Coronary artery (tissue), 2 donors: ENCODE results near the gene ECT2L.

Source experiments
- DNase-seq: peaks from one replicate; pipeline ENCODE4 v3.0.0-alpha.2; 2017; ENCODE audit warnings: low spot score
- H3K27ac ChIP-seq, 2 donors: fragments of 200-600 bp; sonication (generic); one replicate each; pipeline ENCODE4 v1.5.1; 2016 to 2019
- H3K4me3 ChIP-seq: fragments of 200-600 bp; sonication (generic); 2 replicates; pipeline ENCODE4 v1.5.1; 2016; ENCODE audit warnings: mild to moderate bottlenecking, moderate library complexity
- TF ChIP-seq, protein P1 (sequence below): fragments of 200-600 bp; sonication (generic); IDR thresholded peaks from one replicate; pipeline ENCODE4 v1.5.1; 2019; ENCODE audit warnings: antibody characterized with exemption

ECT2L gene

GRCh38 chr6:138948004-138948403 is 152.1 kb downstream of the ECT2L start:
- no peak overlapping the region for H3K4me3 ChIP-seq
- no peak for DNase-seq
- TF ChIP-seq, protein P1, sequence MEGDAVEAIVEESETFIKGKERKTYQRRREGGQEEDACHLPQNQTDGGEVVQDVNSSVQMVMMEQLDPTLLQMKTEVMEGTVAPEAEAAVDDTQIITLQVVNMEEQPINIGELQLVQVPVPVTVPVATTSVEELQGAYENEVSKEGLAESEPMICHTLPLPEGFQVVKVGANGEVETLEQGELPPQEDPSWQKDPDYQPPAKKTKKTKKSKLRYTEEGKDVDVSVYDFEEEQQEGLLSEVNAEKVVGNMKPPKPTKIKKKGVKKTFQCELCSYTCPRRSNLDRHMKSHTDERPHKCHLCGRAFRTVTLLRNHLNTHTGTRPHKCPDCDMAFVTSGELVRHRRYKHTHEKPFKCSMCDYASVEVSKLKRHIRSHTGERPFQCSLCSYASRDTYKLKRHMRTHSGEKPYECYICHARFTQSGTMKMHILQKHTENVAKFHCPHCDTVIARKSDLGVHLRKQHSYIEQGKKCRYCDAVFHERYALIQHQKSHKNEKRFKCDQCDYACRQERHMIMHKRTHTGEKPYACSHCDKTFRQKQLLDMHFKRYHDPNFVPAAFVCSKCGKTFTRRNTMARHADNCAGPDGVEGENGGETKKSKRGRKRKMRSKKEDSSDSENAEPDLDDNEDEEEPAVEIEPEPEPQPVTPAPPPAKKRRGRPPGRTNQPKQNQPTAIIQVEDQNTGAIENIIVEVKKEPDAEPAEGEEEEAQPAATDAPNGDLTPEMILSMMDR: no peak
- no peak overlapping the region for H3K27ac ChIP-seq

- Histone ChIP-seq H3K27ac (no peak overlapping the region), H3K4me3 (no peak overlapping the region)
- DNase-seq: no peak
- TF ChIP-seq, protein P1: no peak
Measured at GRCh38 chr6:138948546-138949179, 152.8 kb downstream of the ECT2L start.

- H3K4me3 ChIP-seq: no peak overlapping the region
- TF ChIP-seq, protein P1: no peak
- no peak for DNase-seq
- no peak overlapping the region for H3K27ac ChIP-seq
Measured at GRCh38 chr6:138953451-138953850, 157.6 kb downstream of the ECT2L start.
